HG03159 (cell line): ENCODE results near the gene BEST2.
A peak's percentile ranks its signal among the peaks of the same experiment; 100 is the strongest.

Experiments used
- ATAC-seq: cut with Tn5 transposase; IDR thresholded peaks from one replicate; pipeline ENCODE4 v1.9.1; 2021; ENCODE audit warnings: mild to moderate bottlenecking, moderate library complexity; ENCODE audit not compliant: unreplicated experiment

Gene BEST2

DNA sequence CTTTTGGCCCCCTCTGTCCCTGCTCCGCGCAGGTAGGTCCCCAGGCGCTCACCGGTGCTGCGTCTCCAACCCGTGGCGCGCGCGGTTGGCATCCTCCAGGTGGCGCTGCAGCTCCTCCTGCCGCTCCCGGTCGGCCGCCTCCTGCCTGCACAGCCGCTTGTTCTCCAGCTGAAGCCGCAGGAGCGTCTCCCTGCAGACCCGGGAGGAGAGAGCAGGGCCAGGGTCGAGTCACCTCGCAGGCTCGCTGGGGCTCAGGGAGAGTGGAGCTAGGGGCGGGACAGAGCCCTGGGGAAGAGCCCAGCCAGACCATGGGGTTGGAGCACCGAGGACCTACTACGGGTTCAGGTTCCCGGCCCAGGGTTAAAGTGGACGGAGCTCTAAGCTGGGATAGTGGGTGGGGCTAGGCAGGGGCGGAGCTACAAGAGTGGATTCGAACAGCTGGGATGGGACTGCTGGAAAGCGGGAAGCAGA lies 14.5 kb downstream of the BEST2 start:
- no peak for ATAC-seq

DNA sequence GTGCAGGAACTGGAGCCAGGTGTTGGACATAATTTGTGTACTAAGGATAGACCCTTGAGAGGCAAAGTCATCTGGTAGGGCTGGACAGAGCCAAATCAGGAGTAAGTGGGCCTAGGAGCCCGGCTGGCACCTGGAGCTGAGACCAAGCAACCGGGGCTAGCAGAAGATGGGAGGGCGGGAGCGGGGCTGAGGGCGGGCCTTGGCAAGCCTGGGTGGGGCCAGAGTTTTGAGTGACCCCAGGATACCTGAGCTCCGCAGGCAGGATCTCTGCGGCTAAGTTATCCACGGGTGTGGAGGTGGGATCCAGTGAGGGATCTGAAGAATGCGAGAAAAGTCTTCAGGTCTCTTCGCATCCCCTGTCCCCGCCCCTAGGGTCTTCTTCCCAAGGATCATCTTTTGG lies 15.6 kb downstream of the BEST2 start:
- no peak for ATAC-seq

DNA sequence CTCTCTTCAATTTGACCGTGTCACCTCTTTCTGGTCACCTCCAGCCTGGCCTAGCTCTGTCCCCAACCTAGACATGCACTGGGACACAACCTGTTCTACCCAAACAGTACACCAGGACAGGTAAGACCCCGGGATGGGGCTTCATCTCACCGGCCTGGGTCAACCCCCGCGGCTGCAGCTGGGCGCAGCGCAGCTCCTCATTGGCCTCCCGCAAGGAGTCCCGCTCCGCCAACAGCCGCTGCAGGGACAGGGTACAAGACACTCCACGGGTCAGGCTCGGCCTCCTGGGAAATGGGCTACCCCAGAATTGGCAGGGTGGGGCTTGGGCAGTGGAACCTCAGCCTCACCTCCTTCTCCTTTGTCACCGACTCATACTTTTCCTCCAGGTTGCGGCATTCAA lies 16.1 kb downstream of the BEST2 start:
- ATAC-seq, result no peak

DNA sequence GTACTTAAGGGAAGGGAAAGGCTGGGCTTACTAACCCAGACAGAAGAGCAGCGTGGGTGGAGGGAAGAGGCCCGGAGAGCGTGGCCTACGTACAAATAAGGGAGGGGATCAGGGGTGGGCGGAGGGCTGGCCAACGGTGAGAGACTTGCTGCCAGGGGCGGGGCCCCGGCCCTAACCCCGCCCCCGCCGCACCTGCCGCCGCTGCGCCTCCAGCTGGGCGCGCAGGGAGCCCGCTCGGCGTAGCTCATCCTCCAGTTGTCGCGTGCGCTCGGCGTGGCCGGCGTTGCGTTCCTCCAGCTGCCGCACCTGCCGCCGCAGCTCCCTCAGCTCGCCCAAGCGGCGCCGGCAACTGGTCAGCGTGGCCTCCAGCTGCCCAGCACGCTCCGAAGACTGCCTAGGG lies 18.1 kb downstream of the BEST2 start:
- ATAC-seq, result no peak

DNA sequence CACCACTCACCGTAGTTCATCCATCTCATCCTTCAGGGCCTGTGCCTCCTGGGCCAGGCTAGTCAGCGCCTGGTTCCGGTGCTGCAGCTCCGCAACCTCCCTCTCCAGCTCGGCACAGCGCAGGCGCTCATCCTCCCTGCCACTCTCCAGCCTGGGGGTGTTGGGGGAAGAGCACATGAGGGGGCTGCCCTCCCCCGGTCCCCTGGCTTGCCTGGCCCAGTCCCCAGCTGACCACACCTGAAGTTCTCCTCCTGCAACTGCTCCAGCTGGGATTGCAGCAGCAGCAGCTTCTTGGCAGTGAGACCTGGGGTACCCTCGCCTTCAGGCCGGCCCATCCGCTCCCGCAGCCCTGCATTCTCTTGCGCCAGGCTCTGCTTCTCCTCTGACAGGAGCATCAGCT lies 19.3 kb downstream of the BEST2 start:
- ATAC-seq, result no peak

DNA sequence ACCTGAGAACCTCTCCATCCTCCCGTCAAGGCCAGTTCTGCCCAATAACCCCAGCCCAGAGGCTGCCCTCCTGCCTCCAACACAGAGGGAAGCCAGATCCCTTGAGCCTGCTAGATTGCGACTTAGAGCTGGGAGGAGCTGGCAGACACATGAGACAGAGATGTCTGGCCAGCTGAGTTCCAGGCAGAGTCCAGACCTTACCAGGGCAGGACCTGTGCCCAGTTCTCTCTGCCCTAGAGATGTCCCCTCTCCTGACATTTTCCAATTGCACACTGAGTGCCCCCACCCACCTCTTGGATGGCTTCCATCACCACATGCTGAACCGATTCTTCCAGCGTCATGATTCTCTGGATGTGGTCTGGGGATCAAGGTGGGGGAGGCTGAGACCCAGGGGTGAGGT lies 20.7 kb downstream of the BEST2 start:
- no peak for ATAC-seq

DNA sequence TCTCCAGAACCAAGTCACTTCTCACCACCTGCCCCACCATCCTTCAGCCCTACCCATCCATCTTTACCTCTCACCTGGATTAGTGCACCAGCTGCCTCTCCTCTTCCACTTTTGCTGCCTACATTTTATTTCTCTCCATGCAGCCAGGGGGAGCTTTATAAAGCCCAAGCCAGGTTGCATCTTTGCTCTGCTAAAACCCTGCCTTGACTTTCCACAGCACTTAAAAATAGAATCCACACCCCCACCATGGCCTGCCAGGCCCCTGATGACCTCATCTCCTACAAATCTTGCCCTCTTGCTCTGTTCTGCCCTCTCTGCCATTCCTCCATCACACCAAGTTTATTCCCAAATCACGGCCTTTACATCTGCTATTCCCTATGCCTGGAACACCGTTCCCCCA lies 22.0 kb downstream of the BEST2 start:
- no peak for ATAC-seq

DNA sequence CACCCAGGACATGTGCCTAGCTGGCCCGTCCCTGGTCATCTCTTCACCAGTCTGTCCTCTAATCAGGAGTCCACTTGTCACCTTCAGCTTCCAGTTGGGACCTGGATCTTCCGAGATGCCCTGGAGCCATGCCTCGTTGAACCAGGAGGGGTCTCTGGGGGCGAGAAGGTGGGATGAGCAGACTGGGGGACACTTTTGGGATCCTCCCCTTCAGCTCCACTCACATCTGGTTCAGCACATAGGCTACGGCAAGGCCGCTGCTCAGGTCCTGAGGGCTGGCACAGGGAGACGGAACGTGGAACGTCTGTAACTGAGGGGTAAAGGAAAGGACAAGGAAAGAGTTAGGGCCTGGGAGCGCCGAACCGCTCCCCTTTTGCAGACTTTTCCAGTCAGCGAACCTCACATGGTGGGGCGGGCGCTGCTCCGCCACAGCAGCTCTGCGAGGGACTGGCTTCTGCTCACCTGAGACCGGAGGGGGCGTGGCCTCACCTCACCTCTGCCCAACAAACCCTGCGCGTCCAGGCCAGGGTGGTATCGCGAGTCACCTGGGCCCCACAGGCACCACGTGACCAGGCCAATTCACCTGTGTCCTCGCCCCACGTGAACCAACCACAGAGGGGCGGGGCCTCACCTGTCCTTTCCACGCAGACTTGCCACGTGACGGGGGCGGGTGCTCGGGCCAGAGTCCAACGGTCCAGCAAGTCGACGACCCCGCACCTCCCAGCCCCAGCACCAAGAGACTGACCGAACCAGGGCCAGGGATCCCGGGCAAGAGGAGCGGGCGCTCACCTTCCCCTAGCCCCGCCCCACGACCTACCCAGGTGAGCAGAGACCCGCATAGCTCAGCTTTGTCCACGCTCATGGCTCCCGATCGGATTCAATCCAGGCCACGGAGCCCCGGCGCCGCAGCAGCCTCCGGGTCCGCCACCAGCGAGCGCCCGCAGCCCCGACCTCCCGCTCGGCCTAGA lies 23.3 kb downstream of the BEST2 start, which contains the start of gene HOOK2:
TSS of gene HOOK2 (minus strand) at position 965 of the 968 bp plus-strand sequence. CDS start at position 862, 103 bp downstream.
- ATAC-seq, result peak; percentile 6

DNA sequence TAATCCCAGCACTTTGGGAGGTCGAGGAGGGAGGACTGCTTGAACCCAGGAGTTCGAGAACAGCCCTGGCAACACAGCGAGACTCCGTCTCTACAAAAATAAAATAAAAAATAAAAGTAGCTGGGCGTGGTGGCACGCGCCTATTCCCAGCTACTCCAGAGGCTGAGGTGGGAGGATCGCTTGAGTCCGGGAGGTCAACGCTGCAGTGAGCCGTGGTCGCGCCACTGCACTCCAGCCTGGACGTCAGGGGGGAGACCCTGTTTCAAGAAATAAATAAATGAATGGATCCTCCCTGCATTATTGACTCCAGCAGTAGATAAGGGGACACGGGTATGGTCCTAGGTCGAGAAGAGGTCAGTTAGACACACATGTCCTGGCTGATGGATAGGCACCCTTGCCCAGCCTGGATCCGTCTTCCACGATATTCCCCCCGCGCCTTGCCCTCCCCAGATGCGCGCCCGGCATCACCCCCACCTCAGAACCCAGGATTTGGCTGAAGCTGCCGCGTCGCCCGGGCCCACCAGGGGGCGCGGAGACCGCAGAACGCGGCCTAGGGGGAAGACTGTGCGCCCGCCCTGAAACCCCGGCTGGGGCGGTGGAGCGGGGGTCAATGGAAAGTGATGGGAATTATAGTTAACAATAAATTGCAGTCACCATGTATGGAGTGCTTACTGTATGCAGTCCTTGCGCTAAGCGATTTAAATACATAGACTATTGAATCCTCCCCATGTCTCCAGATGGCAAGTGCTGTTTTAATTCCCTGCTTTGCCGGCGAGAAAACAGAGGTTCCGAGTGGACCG lies 25.8 kb downstream of the BEST2 start:
- no peak for ATAC-seq

DNA sequence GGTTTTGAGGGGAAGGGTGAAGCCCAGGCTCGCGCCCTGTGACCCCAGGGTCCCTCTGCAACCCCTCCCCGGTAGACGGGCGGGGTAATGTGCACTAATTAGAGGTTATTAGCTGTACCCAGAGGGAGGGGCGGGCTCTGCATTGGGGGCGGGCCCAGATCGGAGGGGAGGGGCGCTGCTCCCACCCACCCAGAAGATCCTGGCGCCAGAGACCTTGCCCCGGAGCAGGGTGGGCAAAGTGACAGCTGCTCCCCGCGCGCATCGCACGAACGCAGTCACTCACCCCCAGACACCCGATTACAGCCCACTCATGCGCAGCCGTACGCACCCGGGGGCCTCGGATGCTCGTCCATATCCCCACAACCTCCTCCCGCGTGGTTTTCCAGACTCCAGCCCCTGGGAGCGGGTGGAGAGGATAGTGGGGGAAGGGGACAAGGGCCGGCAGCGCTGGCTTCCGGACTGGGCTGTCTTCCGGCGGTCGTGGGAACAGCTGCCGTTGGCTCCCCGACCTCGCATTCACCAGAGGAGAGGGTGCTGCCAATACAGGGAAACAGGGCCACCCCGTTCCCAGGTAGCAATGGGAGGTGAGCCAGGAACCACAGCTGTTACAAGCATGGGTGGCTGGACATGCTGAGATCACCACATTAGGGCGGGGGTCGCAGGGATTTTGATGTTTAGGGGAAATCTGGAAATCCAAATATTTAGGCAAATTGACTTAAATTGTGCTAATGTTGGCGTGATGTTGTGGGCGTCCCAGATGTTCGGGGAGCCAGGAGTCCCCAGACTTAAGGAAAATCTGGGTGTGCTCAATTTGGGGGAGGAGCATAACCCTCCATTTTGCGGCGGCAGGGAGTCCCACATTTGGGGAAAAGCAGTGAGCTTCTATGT lies 26.7 kb downstream of the BEST2 start:
- ATAC-seq, result no peak

DNA sequence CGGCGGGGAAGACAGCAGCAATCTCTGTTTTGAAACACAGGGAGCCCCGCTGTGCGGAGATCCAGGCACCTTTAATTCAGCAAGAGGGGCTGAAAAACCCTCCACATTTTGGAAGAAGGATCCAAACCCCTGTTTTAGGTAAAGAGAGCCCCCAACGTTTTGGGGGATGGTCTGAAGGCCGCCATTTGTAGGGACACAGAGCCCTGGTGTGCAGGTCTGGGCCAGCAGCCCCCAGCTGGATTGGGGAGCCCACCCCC lies 27.2 kb downstream of the BEST2 start:
- ATAC-seq, result no peak

DNA sequence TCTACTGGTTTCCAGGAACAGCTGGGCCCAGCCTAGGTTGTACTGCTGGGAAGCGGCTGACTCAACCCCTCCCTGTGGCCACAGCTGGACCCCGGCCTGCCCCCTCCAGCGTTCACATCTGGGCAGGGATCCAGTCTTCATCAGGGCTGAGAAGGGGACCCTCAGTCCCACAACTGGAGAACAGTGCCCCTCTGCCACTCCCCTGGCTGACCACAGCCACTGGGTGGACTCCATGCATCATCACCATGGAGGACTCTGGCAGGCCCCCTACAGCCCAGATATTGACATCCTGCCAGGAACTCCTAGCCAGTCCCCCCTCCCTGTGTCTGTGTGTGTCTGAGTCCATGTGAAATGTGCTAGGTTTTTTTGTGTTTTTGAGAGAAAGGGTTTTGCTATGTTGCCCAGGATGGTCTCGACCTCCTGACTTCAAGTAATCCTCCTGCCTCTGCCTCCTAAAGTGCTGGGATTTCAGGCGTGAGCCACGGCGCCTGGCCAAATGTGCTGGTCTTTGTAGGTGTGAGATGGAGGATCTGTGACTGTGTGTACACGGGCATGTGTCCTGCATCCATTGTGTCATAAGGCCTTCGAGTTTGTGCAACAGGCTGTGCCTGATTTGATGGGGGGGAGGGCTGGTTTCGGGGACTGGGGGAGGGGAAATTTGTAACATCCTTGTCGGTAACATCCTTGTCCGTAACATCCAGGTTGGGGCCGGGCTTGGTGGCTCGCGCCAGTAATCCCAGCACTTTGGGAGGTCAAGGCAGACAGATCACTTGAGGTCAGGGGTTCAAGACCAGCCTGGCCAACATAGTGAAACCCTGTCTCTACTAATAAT lies 27.8 kb downstream of the BEST2 start:
- no peak for ATAC-seq

DNA sequence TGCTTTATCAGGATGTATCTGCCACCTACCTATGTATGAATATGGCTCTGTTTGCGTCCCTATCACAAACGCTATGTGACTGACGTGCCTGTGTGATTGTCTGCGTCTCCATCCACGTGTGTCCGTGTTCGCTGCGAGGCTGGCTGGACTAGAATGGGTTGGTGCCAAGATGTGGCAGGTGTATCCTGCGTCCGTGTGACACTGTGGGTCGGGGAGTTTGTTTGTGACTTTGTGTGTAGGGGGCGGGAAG lies 30.5 kb downstream of the BEST2 start:
- no peak for ATAC-seq

DNA sequence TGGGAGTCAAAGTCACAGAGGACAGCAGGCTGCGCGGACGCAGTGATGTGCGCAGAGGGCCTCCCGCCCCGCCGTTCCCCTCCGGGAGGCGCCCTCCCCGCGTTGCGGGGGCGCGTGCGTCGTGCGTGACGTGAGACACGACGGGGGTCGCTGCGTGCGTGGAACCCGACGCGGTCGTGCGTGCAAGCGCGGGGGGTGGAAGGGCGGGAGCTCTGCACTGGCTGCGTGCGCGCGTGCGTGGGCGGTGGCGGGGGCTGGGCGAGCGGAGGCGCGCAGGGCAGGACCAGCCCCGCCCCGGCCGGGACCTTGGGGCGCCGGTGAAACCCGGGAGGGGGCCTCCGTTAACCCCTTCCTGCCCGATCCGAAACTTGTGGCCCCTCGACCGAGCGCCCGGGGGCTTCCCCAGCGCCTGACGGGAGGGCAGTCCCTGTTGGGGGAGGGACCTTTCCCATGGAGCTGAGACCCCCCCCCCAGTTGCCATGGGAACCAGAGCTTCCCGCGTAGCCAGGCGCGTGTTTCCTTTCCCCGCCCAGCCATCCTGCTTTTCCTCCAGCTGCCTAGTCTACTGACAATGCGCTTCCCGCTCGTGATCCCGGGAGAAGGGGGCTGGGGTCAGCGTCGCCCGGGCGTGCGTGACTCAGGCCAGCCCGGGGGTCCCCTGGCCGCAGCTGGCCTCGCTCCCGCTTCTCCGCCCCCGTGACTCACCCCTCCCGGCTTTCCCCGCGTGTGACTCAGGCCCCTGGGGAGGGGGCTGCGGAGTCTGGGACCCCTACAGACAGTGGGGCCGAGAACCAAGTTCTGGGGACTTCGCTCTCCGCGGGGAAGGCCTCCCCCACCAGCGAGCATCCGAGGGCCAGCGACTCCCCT lies 31.1 kb downstream of the BEST2 start:
- ATAC-seq, result no peak

DNA sequence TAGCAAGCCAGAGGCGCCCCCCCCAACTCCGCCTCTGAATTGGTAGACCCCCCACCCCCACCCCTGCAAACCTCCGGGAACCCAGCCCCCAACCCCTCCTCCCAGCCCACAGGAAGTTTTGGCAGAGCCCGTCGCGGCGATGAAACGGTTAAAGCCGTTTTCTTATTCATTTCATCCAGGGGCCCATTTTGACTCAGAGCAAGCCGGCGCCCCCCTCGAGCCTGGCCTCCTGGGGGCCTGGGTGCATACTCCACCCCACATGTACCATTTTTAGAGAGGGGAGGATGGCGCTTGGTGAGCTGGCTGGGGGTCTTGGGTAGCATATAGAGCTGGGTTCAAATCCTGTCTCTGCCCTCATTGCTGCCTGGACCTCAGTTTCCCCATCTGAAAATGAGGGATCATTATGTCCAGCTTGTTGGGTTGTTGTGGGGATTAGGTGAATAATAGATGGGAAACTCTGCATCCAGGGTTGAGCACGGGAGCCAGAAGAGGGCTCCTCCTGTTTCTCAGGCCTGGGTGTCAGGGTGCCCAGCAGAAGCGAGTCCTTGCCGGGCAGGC lies 31.8 kb downstream of the BEST2 start:
- ATAC-seq, result no peak

DNA sequence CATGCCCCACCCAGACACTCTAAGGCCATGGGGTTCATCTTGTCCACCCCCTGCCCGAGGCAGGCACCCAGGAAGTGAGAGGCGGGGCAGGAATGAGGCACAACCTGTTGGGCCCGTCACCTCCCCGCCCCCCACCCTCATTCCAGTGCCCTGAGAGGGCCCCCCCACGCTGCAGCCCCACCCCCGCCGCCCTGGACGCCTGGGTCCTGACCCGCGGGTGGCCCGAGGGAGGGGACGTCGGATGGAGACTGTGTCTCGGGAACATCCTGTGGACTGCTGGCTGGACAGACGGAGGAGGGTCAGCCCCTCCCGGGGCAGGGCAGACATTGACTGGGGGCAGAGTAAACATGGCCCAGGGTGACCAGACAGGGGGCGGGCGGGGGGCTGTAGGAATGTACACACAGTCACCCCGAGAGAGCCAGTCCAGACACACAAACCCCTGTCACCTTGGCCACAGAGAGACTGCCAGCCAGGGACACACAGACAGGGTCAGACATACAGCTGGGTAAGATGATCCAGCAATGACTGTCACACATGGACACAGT lies 32.3 kb downstream of the BEST2 start:
- ATAC-seq, result no peak

DNA sequence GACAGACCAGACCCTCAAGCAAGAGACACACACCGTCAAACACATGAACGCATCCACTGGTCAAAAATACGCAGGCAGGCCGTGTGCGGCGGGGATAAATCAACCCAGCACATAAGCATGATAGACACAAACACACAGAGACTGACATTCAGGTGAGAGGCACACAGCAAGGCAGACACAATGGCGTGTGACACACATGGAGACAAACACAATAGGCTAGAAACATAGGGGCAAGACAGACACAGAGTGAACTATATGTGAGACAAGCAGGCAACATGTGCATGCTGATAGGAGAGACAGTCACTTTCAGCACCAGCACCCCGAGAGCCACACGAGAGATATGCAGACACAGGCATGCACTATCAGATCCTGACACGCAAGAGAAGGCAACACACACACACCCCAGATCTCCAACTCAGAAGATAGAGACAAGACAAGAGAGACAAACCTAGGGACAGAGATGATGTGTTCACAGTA lies 32.8 kb downstream of the BEST2 start:
- ATAC-seq, result no peak

DNA sequence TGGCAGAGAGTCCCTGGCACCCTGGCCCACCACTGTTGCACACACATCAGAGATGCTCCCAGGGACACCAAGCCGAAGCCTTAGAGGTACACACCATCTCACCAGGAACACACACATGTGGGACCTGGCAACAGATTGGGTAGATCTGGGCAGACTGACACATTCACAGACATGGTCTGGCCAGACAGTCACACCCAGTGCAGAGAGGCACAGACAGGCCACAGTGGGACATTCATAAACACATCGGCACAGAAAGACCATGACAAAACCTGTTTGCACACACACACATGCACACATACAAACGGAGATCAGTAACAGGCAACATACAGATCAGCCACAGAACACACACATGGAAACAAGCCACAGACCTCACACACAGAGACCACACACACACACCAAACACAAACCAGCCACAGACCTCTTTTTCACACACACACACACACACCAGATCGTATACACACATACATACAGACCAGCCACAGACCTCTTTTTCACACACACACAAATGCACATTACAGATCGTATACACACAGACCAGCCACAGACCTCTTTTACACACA lies 33.4 kb downstream of the BEST2 start:
- no peak for ATAC-seq
